Measurements from ENCODE around the gene EFHC1. TPM values are rescaled to one million over a fixed set of nuclear protein-coding genes. Genes with fewer than 3 reads are reported as not detected.

The EFHC1 gene
- total and polyA plus RNA-seq, 2 of the 13 experiments (the other 11 are each of a cell fraction or from before 2014, with no cell fraction given) = 23.4 to 29.5 TPM

DNA sequence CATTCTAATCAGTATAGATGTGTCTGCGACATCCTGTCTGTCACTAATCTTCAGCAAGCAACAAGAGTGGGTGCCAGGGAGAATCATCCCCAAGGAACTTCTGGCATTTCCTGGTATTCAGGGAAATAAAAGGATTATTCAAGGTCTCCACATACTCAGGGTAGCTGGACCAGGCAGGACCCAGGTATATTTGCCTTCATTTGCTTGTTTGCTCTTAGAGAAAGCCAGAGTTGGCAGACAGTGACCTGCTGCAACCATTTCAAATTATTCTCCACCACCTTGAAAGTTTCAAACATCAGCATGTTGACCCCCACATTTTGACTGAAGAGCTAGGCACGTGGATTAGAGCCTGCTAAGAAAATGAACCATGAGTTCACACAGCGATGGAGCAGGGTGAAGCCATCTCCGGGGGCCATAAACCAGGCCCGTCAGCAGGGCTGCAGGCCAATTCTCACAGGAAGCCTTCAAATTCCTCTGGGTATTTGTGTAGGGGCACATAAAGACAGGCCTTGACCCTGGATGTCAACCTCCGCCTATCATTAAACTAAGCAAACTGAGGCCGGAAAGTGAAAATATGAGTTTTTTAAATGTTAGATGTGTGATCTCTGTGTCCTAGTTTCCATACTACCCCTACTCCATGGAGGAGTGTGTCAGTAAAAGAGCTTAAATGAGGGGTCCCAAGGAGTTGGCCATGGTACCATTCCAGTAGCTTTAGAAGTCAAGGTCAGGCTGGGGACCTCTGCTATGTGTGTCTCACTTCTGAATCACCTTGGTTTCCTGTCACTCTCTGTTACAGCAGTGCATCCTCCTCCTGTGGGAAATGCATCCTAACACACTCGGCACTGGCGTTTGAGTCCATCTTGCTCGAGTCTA is 123.8 kb downstream of the EFHC1 start (continued):
- TF ChIP-seq NFAT5 (CRISPR knock-in tag; IDR thresholded peaks at IDR 0.05) (no peak), ZSCAN9 (CRISPR knock-in tag; IDR thresholded peaks at IDR 0.05; ENCODE audit: borderline replicate concordance) (no peak; the same call in 1 of the 2 replicates), ZSCAN21 (CRISPR knock-in tag; IDR thresholded peaks at IDR 0.05; ENCODE audit: borderline replicate concordance) (no peak), MTF2 (CRISPR knock-in tag; IDR thresholded peaks at IDR 0.05; ENCODE audit: borderline replicate concordance) (no peak; the same call in 1 of the 2 replicates), ZBTB38 (CRISPR knock-in tag; IDR thresholded peaks at IDR 0.05) (no peak), ZNF552 (CRISPR knock-in tag; IDR thresholded peaks at IDR 0.05; ENCODE audit: borderline replicate concordance) (no peak), ZBTB25 (CRISPR knock-in tag; IDR thresholded peaks at IDR 0.05) (peak; percentile 36; the same call in 1 of the 2 replicates), ZNF782 (CRISPR knock-in tag; IDR thresholded peaks at IDR 0.05; ENCODE audit: borderline replicate concordance) (no peak), THAP11 (CRISPR knock-in tag; IDR thresholded peaks at IDR 0.05) (peak; percentile 24), ZBTB39 (CRISPR knock-in tag; IDR thresholded peaks at IDR 0.05) (no peak), PPARG (CRISPR knock-in tag; conservative IDR thresholded peaks at IDR 0.05) (peak; percentile 30; the same call in 1 of the 2 replicates)
- TF ChIP-seq, protein P1, sequence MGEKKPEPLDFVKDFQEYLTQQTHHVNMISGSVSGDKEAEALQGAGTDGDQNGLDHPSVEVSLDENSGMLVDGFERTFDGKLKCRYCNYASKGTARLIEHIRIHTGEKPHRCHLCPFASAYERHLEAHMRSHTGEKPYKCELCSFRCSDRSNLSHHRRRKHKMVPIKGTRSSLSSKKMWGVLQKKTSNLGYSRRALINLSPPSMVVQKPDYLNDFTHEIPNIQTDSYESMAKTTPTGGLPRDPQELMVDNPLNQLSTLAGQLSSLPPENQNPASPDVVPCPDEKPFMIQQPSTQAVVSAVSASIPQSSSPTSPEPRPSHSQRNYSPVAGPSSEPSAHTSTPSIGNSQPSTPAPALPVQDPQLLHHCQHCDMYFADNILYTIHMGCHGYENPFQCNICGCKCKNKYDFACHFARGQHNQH (CRISPR knock-in tag; IDR thresholded peaks at IDR 0.05) = peak; percentile 27; the same call in 1 of the 2 replicates
- TF ChIP-seq, protein P2, sequence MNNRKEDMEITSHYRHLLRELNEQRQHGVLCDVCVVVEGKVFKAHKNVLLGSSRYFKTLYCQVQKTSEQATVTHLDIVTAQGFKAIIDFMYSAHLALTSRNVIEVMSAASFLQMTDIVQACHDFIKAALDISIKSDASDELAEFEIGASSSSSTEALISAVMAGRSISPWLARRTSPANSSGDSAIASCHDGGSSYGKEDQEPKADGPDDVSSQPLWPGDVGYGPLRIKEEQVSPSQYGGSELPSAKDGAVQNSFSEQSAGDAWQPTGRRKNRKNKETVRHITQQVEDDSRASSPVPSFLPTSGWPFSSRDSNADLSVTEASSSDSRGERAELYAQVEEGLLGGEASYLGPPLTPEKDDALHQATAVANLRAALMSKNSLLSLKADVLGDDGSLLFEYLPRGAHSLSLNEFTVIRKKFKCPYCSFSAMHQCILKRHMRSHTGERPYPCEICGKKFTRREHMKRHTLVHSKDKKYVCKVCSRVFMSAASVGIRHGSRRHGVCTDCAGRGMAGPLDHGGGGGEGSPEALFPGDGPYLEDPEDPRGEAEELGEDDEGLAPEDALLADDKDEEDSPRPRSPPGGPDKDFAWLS (CRISPR knock-in tag; IDR thresholded peaks at IDR 0.05; ENCODE audit: borderline replicate concordance) = peak; percentile 78; the same call in 1 of the 2 replicates
- TF ChIP-seq, protein P3, sequence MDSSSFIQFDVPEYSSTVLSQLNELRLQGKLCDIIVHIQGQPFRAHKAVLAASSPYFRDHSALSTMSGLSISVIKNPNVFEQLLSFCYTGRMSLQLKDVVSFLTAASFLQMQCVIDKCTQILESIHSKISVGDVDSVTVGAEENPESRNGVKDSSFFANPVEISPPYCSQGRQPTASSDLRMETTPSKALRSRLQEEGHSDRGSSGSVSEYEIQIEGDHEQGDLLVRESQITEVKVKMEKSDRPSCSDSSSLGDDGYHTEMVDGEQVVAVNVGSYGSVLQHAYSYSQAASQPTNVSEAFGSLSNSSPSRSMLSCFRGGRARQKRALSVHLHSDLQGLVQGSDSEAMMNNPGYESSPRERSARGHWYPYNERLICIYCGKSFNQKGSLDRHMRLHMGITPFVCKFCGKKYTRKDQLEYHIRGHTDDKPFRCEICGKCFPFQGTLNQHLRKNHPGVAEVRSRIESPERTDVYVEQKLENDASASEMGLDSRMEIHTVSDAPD (CRISPR knock-in tag; IDR thresholded peaks at IDR 0.05) = no peak
